GM21515 (cell line): Measurements from ENCODE around the gene SRF.
A peak's percentile ranks its signal among the peaks of the same experiment; 100 is the strongest.

Experiments used
- ATAC-seq: cut with Tn5 transposase; IDR thresholded peaks from one replicate; pipeline ENCODE4 v1.9.1; 2021; ENCODE audit not compliant: unreplicated experiment

SRF gene

GRCh38 chr6:43181621-43181941 lies 10.5 kb downstream of the SRF start:
- ATAC-seq, result peak; percentile 22

- peak; percentile 85 for ATAC-seq
Observed at GRCh38 chr6:43181942-43182860, 11.1 kb downstream of the SRF start, which contains the start of gene CUL9. Gene CUL9 (plus strand): TSS chr6:43182196. CDS start chr6:43184311, 2,115 bp downstream.

GRCh38 chr6:43183441-43183840 lies 12.4 kb downstream of the SRF start:
- ATAC-seq, result no peak

GRCh38 chr6:43184268-43184985 lies 13.4 kb downstream of the SRF start:
- no peak for ATAC-seq

- ATAC-seq, result no peak
Observed at GRCh38 chr6:43185391-43185985, 14.4 kb downstream of the SRF start.

GRCh38 chr6:43186019-43186418 lies 14.9 kb downstream of the SRF start:
- no peak for ATAC-seq

GRCh38 chr6:43186706-43187105 lies 15.6 kb downstream of the SRF start:
- ATAC-seq, result no peak

- ATAC-seq, result no peak
Observed at GRCh38 chr6:43187821-43188220, 16.8 kb downstream of the SRF start.

- no peak for ATAC-seq
Observed at GRCh38 chr6:43188426-43188825, 17.4 kb downstream of the SRF start.

GRCh38 chr6:43189776-43190304 lies 18.8 kb downstream of the SRF start:
- ATAC-seq, result no peak

GRCh38 chr6:43192911-43193310 lies 21.8 kb downstream of the SRF start:
- no peak for ATAC-seq

- ATAC-seq, result no peak
Observed at GRCh38 chr6:43193929-43194328, 22.9 kb downstream of the SRF start.

GRCh38 chr6:43196337-43196736 lies 25.3 kb downstream of the SRF start:
- ATAC-seq, result no peak

- no peak for ATAC-seq
Observed at GRCh38 chr6:43199912-43200311, 28.8 kb downstream of the SRF start.

GRCh38 chr6:43200541-43200940 lies 29.5 kb downstream of the SRF start:
- no peak for ATAC-seq

GRCh38 chr6:43202451-43202850 lies 31.4 kb downstream of the SRF start:
- ATAC-seq, result no peak

GRCh38 chr6:43203029-43203717 lies 32.1 kb downstream of the SRF start:
- ATAC-seq, result no peak

- no peak for ATAC-seq
Observed at GRCh38 chr6:43203718-43204095, 32.6 kb downstream of the SRF start.

GRCh38 chr6:43204271-43205105 lies 33.4 kb downstream of the SRF start:
- ATAC-seq, result no peak

GRCh38 chr6:43205849-43206248 lies 34.8 kb downstream of the SRF start:
- no peak for ATAC-seq
